HG03469 (cell line): ENCODE results near the gene POLA1.

ENCODE experiments used
- ATAC-seq: cut with Tn5 transposase; IDR thresholded peaks from one replicate; pipeline ENCODE4 v1.9.1; 2021; ENCODE audit warnings: mild to moderate bottlenecking, moderate library complexity, moderate number of reproducible peaks; ENCODE audit not compliant: unreplicated experiment

The POLA1 gene

GRCh38 chrX:24965372-24965771 is 271.7 kb downstream of the POLA1 start:
- no peak for ATAC-seq

- ATAC-seq = no peak
These were observed 276.1 kb downstream of the POLA1 start for GRCh38 chrX:24969812-24970211.

- ATAC-seq = no peak
These were observed 285.4 kb downstream of the POLA1 start for GRCh38 chrX:24979081-24979480.

GRCh38 chrX:24981030-24981429 is 287.3 kb downstream of the POLA1 start:
- ATAC-seq = no peak

GRCh38 chrX:24982306-24982965 is 288.7 kb downstream of the POLA1 start:
- no peak for ATAC-seq

GRCh38 chrX:24983931-24984330 is 290.2 kb downstream of the POLA1 start:
- no peak for ATAC-seq

GRCh38 chrX:24985120-24985519 is 291.4 kb downstream of the POLA1 start:
- ATAC-seq = no peak

GRCh38 chrX:24987731-24988130 is 294.0 kb downstream of the POLA1 start:
- no peak for ATAC-seq

GRCh38 chrX:24988314-24988713 is 294.6 kb downstream of the POLA1 start:
- no peak for ATAC-seq

- no peak for ATAC-seq
These were observed 296.8 kb downstream of the POLA1 start for GRCh38 chrX:24990535-24990934.

GRCh38 chrX:24993879-24994278 is 300.2 kb downstream of the POLA1 start:
- ATAC-seq = no peak

GRCh38 chrX:24996096-24996709 is 302.5 kb downstream of the POLA1 start:
- ATAC-seq = no peak

GRCh38 chrX:24999511-24999910 is 305.8 kb downstream of the POLA1 start:
- no peak for ATAC-seq

GRCh38 chrX:25001808-25002660 is 308.3 kb downstream of the POLA1 start:
- ATAC-seq = no peak

GRCh38 chrX:25002661-25003020 is 308.9 kb downstream of the POLA1 start:
- ATAC-seq = no peak

GRCh38 chrX:25003066-25003849 is 309.5 kb downstream of the POLA1 start:
- ATAC-seq = no peak

- ATAC-seq = no peak
These were observed 310.3 kb downstream of the POLA1 start for GRCh38 chrX:25004040-25004439.

- no peak for ATAC-seq
These were observed 310.8 kb downstream of the POLA1 start for GRCh38 chrX:25004485-25005032.

- ATAC-seq = no peak
These were observed 311.3 kb downstream of the POLA1 start for GRCh38 chrX:25005034-25005381.

GRCh38 chrX:25005382-25006185 is 311.9 kb downstream of the POLA1 start:
- no peak for ATAC-seq
